ENCODE measurements around the gene ICAM2. TPM values are rescaled to one million over a fixed set of nuclear protein-coding genes. Genes with fewer than 3 reads are reported as not detected.
A peak's percentile ranks its signal among the peaks of the same experiment; 100 is the strongest.

ICAM2 gene
- total and polyA plus RNA-seq, 2 donors (not counting 1 experiment from before 2014, with no cell fraction given), result 48.7 to 149 TPM

DNA sequence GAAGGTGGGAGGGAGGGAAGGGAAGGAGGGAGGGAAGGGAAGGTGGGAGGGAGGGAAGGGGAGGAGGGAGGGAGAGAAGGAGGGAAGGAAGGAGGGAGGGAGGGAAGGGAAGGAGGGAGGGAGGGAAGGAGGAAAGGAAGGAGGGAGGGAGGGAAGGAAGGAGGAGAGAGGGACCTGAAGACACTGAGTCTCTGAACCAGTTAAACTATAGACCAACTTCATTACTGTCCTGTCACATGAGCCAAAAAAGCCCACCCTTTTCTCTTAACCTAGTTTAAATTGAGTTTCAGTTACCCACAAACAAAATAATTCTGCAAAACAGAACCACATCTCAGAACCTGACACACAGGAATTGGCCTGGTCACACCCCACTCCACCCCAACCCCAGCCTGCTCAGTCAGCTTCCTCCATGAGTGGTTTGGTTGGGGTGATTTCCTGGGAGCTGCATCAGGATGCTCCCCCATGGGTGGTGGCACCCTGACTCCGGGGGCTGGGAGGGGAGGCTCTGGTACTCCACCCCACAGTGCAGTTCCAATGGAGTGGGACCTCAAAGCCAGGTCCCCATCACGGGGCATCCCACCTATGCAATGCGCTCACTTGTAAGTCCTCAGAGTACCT, 27.0 kb downstream of the ICAM2 start:
- H3K4me3 Mint-ChIP-seq, result no peak overlapping the region
- Histone ChIP-seq H3K9me3 (ENCODE audit: control extremely low read depth in 1 of 3, control insufficient read depth in 2 of 3, insufficient read depth in 1 of 3, low read length in 2 of 3) (peaks cover 0 to 3% (median 0%) of the 10 kb centered on the region in 3 donors), H3K4me3 (ENCODE audit: control extremely low read depth in 1 of 5, extremely low read depth in 1 of 5, insufficient read depth in 1 of 5, low read depth in 2 of 5, low read length in 4 of 5) (no peak overlapping the region), H3K9ac (ENCODE audit: low read length) (no peak overlapping the region), H3K79me2 (ENCODE audit: control insufficient read depth, insufficient read depth, low read length) (no peaks in the 10 kb centered on the region), H2AFZ (ENCODE audit: insufficient read depth, low read depth, low read length, poor library complexity, severe bottlenecking) (no peak overlapping the region), H3K27me3 (replicated peaks in 1 of 4; ENCODE audit: control extremely low read depth in 1 of 4, control insufficient read depth in 3 of 4, insufficient read depth in 4 of 4, low read length in 3 of 4) (peaks cover 0 to 12% (median 5%) of the 10 kb centered on the region in 4 experiments), H3K27ac (ENCODE audit: low read length in 2 of 2) (no peak overlapping the region), H3K36me3 (replicated peaks in 1 of 2; ENCODE audit: control extremely low read depth in 1 of 2, control insufficient read depth in 1 of 2, extremely low read depth in 1 of 2, insufficient read depth in 2 of 2, low read length in 1 of 2) (no peaks in the 10 kb centered on the region), H4K20me1 (ENCODE audit: control insufficient read depth, insufficient read depth, low read length, poor library complexity, severe bottlenecking) (no peaks in the 10 kb centered on the region), H3K4me1 (ENCODE audit: control insufficient read depth in 2 of 2, insufficient read depth in 2 of 2, low read length in 2 of 2) (peaks cover 38 to 40% of the 10 kb centered on the region in 2 donors), H3K4me2 (replicated peaks; ENCODE audit: low read depth, low read length, poor library complexity, severe bottlenecking) (peak overlapping the region; percentile 28)
- CTCF ChIA-PET, result interaction anchor here (0.6 to 7.5 kb wide), 9 partner anchors 8 to 452 kb away, joined by 3 to 89 read pairs (median 5); partner anchors contain the start of gene ICAM2
- peaks cover 48% of the 10 kb centered on the region for H3K4me1 Mint-ChIP-seq
- 85% methylated on average over 2 of the region's 3 CpGs for whole genome bisulfite sequencing (ENCODE audit: insufficient coverage)
- no peak overlapping the region for H3K27ac Mint-ChIP-seq
- TF ChIP-seq EZH2 (IDR thresholded peaks at IDR 0.05; ENCODE audit: borderline replicate concordance, insufficient read depth, low read depth, low read length, poor library complexity, severe bottlenecking), result no peak
- TF ChIP-seq, protein P1, sequence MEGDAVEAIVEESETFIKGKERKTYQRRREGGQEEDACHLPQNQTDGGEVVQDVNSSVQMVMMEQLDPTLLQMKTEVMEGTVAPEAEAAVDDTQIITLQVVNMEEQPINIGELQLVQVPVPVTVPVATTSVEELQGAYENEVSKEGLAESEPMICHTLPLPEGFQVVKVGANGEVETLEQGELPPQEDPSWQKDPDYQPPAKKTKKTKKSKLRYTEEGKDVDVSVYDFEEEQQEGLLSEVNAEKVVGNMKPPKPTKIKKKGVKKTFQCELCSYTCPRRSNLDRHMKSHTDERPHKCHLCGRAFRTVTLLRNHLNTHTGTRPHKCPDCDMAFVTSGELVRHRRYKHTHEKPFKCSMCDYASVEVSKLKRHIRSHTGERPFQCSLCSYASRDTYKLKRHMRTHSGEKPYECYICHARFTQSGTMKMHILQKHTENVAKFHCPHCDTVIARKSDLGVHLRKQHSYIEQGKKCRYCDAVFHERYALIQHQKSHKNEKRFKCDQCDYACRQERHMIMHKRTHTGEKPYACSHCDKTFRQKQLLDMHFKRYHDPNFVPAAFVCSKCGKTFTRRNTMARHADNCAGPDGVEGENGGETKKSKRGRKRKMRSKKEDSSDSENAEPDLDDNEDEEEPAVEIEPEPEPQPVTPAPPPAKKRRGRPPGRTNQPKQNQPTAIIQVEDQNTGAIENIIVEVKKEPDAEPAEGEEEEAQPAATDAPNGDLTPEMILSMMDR (IDR thresholded peaks at IDR 0.05), result no peak
- peak; percentile 51 for DNase-seq
- ATAC-seq (ENCODE audit: low read depth), result no peak
- H3K9me3 Mint-ChIP-seq (ENCODE audit: insufficient read depth), result no peaks in the 10 kb centered on the region
- intact Hi-C loops (cut with micrococcal nuclease), result no loop called here
- peaks cover 18% of the 10 kb centered on the region for H3K27me3 Mint-ChIP-seq
- POLR2A ChIA-PET, result interaction anchor here (0.6 to 1.3 kb wide), 2 partner anchors 27 to 564 kb away, joined by 3 to 5 read pairs; partner anchors contain the start of gene ICAM2

DNA sequence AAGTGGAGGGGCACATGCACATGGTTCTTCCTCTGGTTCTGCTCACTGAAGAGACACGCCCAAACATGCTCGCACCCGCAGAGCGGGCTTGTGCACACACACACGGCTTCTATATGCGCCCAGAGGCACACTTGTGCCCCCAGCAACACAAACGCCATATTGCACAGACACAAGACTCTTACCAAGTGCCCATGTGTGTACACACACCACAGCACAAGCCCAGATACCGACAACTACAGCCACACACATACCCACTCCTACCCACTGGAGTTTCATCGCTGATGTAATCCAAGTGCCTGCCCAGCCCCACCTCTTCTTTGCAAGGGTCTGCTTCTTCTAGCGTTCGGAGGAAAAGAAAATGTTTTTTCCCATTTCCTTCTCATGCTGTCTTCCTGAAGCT, 28.8 kb downstream of the ICAM2 start:
- TF ChIP-seq, protein P1 (IDR thresholded peaks at IDR 0.05), result no peak
- no peak for TF ChIP-seq EZH2 (IDR thresholded peaks at IDR 0.05; ENCODE audit: borderline replicate concordance, insufficient read depth, low read depth, low read length, poor library complexity, severe bottlenecking)
- no peak overlapping the region for H3K4me3 ChIP-seq (ENCODE audit: control extremely low read depth in 1 of 5, extremely low read depth in 1 of 5, insufficient read depth in 1 of 5, low read depth in 2 of 5, low read length in 4 of 5)
- intact Hi-C loops (cut with micrococcal nuclease), result loop anchor here (2.0 kb wide), 1 partner anchor 73 kb away; the partner anchor contains the start of gene GH1
- 91% methylated on average over 11 of the region's 11 CpGs for WGBS (ENCODE audit: insufficient coverage)
- Mint-ChIP-seq H3K27ac (no peak overlapping the region), H3K4me3 (peak overlapping the region; percentile 45), H3K4me1 (peaks cover 37% of the 10 kb centered on the region), H3K27me3 (peaks cover 11% of the 10 kb centered on the region), H3K9me3 (ENCODE audit: insufficient read depth) (no peaks in the 10 kb centered on the region)
- ATAC-seq (ENCODE audit: low read depth) (no peak), DNase-seq (no peak)
- no peaks in the 10 kb centered on the region for H3K36me3 ChIP-seq (replicated peaks in 1 of 2; ENCODE audit: control extremely low read depth in 1 of 2, control insufficient read depth in 1 of 2, extremely low read depth in 1 of 2, insufficient read depth in 2 of 2, low read length in 1 of 2)
- POLR2A ChIA-PET, result no interaction called here
- no peak overlapping the region for H3K27ac ChIP-seq (ENCODE audit: low read length in 2 of 2)
- no peak overlapping the region for H3K9ac ChIP-seq (ENCODE audit: low read length)
- CTCF ChIA-PET, result interaction anchor here (1.3 to 7.5 kb wide), 7 partner anchors 12 to 142 kb away, joined by 6 to 89 read pairs (median 15); partner anchors contain the start of gene CD79B
- peaks cover 0 to 3% (median 0%) of the 10 kb centered on the region in 3 donors for H3K9me3 ChIP-seq (ENCODE audit: control extremely low read depth in 1 of 3, control insufficient read depth in 2 of 3, insufficient read depth in 1 of 3, low read length in 2 of 3)
- no peaks in the 10 kb centered on the region for H3K79me2 ChIP-seq (ENCODE audit: control insufficient read depth, insufficient read depth, low read length)
- H2AFZ ChIP-seq (ENCODE audit: insufficient read depth, low read depth, low read length, poor library complexity, severe bottlenecking), result no peak overlapping the region
- no peak overlapping the region for H3K4me2 ChIP-seq (replicated peaks; ENCODE audit: low read depth, low read length, poor library complexity, severe bottlenecking)
- peaks cover 26 to 27% of the 10 kb centered on the region in 2 donors for H3K4me1 ChIP-seq (ENCODE audit: control insufficient read depth in 2 of 2, insufficient read depth in 2 of 2, low read length in 2 of 2)
- H4K20me1 ChIP-seq (ENCODE audit: control insufficient read depth, insufficient read depth, low read length, poor library complexity, severe bottlenecking), result no peaks in the 10 kb centered on the region
- H3K27me3 ChIP-seq (replicated peaks in 1 of 4; ENCODE audit: control extremely low read depth in 1 of 4, control insufficient read depth in 3 of 4, insufficient read depth in 4 of 4, low read length in 3 of 4), result no peaks in the 10 kb centered on the region
